Right cardiac atrium (tissue), 5 donors: Measurements from ENCODE around the gene SIGLEC9. TPM values are rescaled to one million over a fixed set of nuclear protein-coding genes. Genes with fewer than 3 reads are reported as not detected.

ENCODE experiments used
- ATAC-seq, 2 donors: fragments of 200-7000 bp; cut with Tn5 transposase; one replicate each; pipeline versions ENCODE4 v1.8.0 to v1.9.1; 2020; ENCODE audit warnings: moderate library complexity in 2 of 2, mild to moderate bottlenecking in 1 of 2
- DNase-seq, 3 donors: peaks; one replicate each; pipeline ENCODE4 v3.0.0-alpha.2; 2020
- H3K27ac ChIP-seq: one replicate; pipeline ENCODE4 v1.5.1; 2013; ENCODE audit warnings: mild to moderate bottlenecking, low read length, control low read depth, moderate library complexity
- H3K27me3 ChIP-seq: one replicate; pipeline ENCODE4 v1.6.1; 2013; ENCODE audit not compliant: control insufficient read depth, insufficient read depth
- H3K4me1 ChIP-seq: one replicate; pipeline ENCODE4 v1.6.1; 2013; ENCODE audit warnings: low read length; ENCODE audit not compliant: control insufficient read depth, insufficient read depth
- H3K4me3 ChIP-seq: one replicate; pipeline ENCODE4 v1.5.1; 2013; ENCODE audit warnings: low read length, control low read depth
- H3K9me3 ChIP-seq: one replicate; pipeline ENCODE4 v1.6.1; 2013; ENCODE audit warnings: low read length; ENCODE audit not compliant: control insufficient read depth
- WGBS: extraction: QIAGEN DNeasy Blood & Tissue Kit; methylation state at CpG from one replicate; pipeline ENCODE4 v1.1.7; 2013; 5-methylcytosine and 5-hydroxymethylcytosine counted together
- intact Hi-C, 4 donors: fragments of 100-400 bp; cut with DNase I; formaldehyde crosslinking; loops; one replicate each; pipeline versions ENCODE4 v1.11.0 to v1.14.0; 2022 to 2023
- polyA plus RNA-seq: library from polyadenylated mRNA; stranded (reverse); fragments of 200-250 nt; gene quantifications from one replicate; pipeline ENCODE4 v1.2.3, GENCODE V29; 2013
- total RNA-seq, 4 donors: library from RNA; stranded (reverse); fragmentation: NEBNext Ultra II Directional; extraction: Animal tissue kit (Norgen Biotek cat#: 25700); gene quantifications; one replicate each; pipeline ENCODE4 v1.2.1, GENCODE V29; 2021
- donor health status: healthy with polysubstance abuse.
- donor health status: DM: no; HTN: yes; CAD: no.
- donor health status: DM: no; HTN: no; CAD: no.
- donor health status: DM: no; HTN: yes; CAD: no; lungs with severe emphysema.
- donor health status: DM: yes; HTN: yes; CAD: no.

Gene SIGLEC9
- total and polyA plus RNA-seq, 5 donors: 1.2 to 6.0 (median 4.1) TPM

DNA sequence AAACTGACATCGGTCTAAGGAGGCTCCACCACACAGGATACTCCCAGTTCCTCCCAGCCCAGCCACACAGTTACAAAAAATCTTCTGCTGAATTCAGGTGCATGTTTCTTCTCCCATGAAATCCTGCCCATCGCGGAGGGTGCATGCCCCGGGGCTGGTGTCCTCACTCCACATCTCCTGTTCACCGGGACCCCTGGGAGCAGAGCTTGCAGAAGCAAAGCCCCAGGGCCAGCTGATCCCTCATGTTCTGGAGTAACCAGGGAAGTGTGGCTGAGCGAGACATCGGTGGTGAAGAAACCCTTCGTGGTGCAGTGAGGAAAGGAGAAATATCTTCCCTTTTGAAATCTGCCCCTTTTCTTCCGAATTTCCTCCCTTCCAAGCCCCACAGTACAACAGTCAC lies 904 bp upstream of the SIGLEC9 start:
- H3K4me3 ChIP-seq: no peak overlapping the region
- WGBS: 67% methylated on average over 9 of the region's 9 CpGs
- H3K4me1 ChIP-seq: no peaks in the 10 kb centered on the region
- intact Hi-C loops: no loop called here
- H3K9me3 ChIP-seq: no peaks in the 10 kb centered on the region
- no peak overlapping the region for H3K27ac ChIP-seq
- ATAC-seq (no peak), DNase-seq (peak in 1 of 3 donors; percentile 45)
- no peaks in the 10 kb centered on the region for H3K27me3 ChIP-seq

DNA sequence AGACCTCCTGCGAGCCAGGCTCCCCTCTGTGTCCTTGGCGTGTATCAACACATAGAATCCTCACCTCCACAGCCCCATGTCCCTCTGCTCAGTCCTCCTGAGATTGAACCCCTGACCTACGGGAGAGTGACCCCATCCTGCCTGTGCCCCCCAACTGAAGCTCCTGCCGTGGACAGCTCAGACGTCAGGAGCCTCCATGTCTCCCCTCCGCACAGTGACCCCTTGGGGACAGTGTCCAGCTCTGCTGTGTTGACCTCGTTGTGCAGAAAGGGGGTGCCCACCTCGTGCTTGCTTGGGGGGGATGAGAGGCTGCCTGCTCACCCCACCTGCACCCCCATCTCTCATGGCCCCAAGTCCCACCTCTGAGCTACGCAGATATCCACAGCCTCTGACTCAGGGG lies 490 bp upstream of the SIGLEC9 start:
- Histone ChIP-seq H3K27ac (no peak overlapping the region), H3K9me3 (no peaks in the 10 kb centered on the region), H3K4me1 (no peaks in the 10 kb centered on the region), H3K4me3 (no peak overlapping the region), H3K27me3 (no peaks in the 10 kb centered on the region)
- DNase-seq: peak in 1 of 3 donors; percentile 37
- intact Hi-C loops: no loop called here
- ATAC-seq: no peak
- 82% methylated on average over 9 of the region's 9 CpGs for WGBS

DNA sequence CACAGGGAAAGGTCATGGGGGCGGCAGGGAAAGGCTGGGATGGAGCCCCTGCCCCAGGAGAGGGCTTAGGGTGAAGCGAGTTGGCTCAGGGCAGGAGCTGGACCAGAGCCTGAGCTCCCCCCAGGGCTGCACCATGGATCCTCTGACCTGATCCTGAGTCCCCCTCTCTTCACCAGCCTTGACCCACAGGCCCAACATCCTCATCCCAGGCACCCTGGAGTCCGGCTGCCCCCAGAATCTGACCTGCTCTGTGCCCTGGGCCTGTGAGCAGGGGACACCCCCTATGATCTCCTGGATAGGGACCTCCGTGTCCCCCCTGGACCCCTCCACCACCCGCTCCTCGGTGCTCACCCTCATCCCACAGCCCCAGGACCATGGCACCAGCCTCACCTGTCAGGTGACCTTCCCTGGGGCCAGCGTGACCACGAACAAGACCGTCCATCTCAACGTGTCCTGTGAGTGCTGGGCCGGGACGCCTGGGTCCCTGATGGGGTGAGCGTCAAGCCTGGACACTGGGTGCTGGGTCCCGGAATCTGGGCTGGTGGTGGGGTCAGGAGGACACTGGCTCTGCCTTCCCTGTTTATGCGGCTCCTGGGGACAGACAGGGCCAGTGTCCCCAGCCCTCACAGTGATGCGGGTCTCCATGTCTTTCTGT lies 842 bp downstream of the SIGLEC9 start:
- intact Hi-C loops: no loop called here
- ATAC-seq (no peak), DNase-seq (peak in 1 of 3 donors; percentile 36)
- Histone ChIP-seq H3K4me1 (peaks cover 3% of the 10 kb centered on the region), H3K9me3 (no peaks in the 10 kb centered on the region), H3K4me3 (no peak overlapping the region), H3K27ac (no peak overlapping the region), H3K27me3 (no peaks in the 10 kb centered on the region)
- WGBS: 90% methylated on average over 16 of the region's 16 CpGs

DNA sequence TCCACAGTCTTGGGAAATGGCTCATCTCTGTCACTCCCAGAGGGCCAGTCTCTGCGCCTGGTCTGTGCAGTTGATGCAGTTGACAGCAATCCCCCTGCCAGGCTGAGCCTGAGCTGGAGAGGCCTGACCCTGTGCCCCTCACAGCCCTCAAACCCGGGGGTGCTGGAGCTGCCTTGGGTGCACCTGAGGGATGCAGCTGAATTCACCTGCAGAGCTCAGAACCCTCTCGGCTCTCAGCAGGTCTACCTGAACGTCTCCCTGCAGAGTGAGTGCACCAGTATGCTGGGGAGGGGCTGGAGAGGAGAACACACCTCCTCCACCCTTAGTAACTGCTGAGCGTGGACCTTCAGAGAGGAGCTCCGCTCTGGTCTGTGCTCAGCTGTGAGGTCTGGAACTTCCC lies 2.3 kb downstream of the SIGLEC9 start:
- peaks cover 3% of the 10 kb centered on the region for H3K4me1 ChIP-seq
- no peak overlapping the region for H3K4me3 ChIP-seq
- WGBS: 70% methylated on average over 6 of the region's 6 CpGs
- peak overlapping the region; percentile 28 for H3K27ac ChIP-seq
- H3K27me3 ChIP-seq: no peaks in the 10 kb centered on the region
- intact Hi-C loops: no loop called here
- no peaks in the 10 kb centered on the region for H3K9me3 ChIP-seq
- ATAC-seq: no peak
- peak in 1 of 3 donors; percentile 14 for DNase-seq

DNA sequence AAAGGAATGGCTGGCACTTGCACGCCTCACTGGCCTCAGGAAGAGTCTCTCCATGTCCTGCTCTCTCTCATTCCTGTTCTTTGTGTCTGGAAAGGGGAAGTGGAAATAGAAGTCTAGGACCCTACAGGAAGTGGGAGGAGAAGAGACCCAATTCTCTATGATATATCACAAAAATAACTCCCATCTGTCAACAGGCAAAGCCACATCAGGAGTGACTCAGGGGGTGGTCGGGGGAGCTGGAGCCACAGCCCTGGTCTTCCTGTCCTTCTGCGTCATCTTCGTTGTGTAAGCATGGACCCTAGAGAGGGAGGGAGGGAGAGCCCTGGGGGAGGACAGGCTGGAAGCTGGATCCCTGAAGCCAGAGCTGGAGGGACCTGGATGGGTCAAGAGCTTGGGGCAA lies 3.0 kb downstream of the SIGLEC9 start:
- Histone ChIP-seq H3K4me1 (peaks cover 3% of the 10 kb centered on the region), H3K9me3 (no peaks in the 10 kb centered on the region), H3K4me3 (no peak overlapping the region), H3K27ac (no peak overlapping the region), H3K27me3 (no peaks in the 10 kb centered on the region)
- intact Hi-C loops: no loop called here
- peak in 2 of 3 donors; percentile 48 to 66 for DNase-seq
- WGBS: 36% methylated on average over 4 of the region's 4 CpGs
- ATAC-seq: peak in 1 of 2 donors; percentile 34

GRCh38 chr19:51128227-51128626 lies 3.5 kb downstream of the SIGLEC9 start:
- Histone ChIP-seq H3K27me3 (no peaks in the 10 kb centered on the region), H3K4me3 (no peak overlapping the region), H3K27ac (no peak overlapping the region), H3K9me3 (no peaks in the 10 kb centered on the region), H3K4me1 (peaks cover 3% of the 10 kb centered on the region)
- DNase-seq (peak in 1 of 3 donors; percentile 33), ATAC-seq (no peak)
- intact Hi-C loops: no loop called here
- WGBS: 82% methylated on average over 7 of the region's 7 CpGs

DNA sequence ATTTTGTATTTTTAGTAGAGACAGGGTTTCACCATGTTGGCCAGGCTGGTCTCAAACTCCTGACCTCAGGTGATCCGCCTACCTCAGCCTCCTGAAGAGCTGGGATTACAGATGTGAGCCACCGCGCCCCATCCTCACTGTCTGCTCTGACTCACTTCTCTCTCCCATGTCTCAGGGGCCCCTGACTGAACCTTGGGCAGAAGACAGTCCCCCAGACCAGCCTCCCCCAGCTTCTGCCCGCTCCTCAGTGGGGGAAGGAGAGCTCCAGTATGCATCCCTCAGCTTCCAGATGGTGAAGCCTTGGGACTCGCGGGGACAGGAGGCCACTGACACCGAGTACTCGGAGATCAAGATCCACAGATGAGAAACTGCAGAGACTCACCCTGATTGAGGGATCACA lies 5.0 kb downstream of the SIGLEC9 start:
- Histone ChIP-seq H3K27me3 (no peaks in the 10 kb centered on the region), H3K4me1 (peaks cover 3% of the 10 kb centered on the region), H3K9me3 (no peaks in the 10 kb centered on the region), H3K4me3 (no peak overlapping the region), H3K27ac (no peak overlapping the region)
- WGBS: 87% methylated on average over 8 of the region's 8 CpGs
- ATAC-seq (no peak), DNase-seq (no peak)
- intact Hi-C loops: no loop called here

- DNase-seq (peak; percentile 69 to 87 (median 78)), ATAC-seq (peak; percentile 76 to 89)
- 28% methylated on average over 24 of the region's 24 CpGs for WGBS
- intact Hi-C loops: no loop called here
- H3K4me1 ChIP-seq: peaks cover 3% of the 10 kb centered on the region
- no peaks in the 10 kb centered on the region for H3K27me3 ChIP-seq
- H3K9me3 ChIP-seq: no peaks in the 10 kb centered on the region
- no peak overlapping the region for H3K4me3 ChIP-seq
- peak overlapping the region; percentile 34 for H3K27ac ChIP-seq
Observed at GRCh38 chr19:51131780-51132680, 7.3 kb downstream of the SIGLEC9 start.

DNA sequence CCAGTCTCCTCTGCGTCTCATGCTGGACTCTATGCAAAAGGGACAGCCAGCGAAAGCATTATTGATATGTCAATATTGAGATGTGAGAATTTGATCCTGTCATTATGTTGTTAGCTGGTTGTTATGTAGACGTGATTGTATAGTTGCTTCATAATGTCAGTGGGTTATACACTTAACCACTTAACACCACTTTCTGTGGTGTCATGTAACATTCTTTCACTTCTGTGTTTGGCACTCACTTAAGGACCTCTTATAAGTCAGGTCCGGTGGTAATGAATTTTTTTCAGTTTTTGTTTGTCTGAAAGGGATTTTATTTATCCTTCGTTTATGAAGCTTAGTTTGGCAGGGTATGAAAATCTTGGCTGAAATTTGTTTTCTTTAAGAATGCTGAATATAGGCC lies 10.3 kb downstream of the SIGLEC9 start:
- Histone ChIP-seq H3K27ac (no peak overlapping the region), H3K4me1 (peaks cover 3% of the 10 kb centered on the region), H3K4me3 (no peak overlapping the region), H3K27me3 (no peaks in the 10 kb centered on the region), H3K9me3 (no peaks in the 10 kb centered on the region)
- DNase-seq: no peak
- ATAC-seq: no peak
- WGBS: 76% methylated on average over 5 of the region's 5 CpGs
- intact Hi-C loops: no loop called here

DNA sequence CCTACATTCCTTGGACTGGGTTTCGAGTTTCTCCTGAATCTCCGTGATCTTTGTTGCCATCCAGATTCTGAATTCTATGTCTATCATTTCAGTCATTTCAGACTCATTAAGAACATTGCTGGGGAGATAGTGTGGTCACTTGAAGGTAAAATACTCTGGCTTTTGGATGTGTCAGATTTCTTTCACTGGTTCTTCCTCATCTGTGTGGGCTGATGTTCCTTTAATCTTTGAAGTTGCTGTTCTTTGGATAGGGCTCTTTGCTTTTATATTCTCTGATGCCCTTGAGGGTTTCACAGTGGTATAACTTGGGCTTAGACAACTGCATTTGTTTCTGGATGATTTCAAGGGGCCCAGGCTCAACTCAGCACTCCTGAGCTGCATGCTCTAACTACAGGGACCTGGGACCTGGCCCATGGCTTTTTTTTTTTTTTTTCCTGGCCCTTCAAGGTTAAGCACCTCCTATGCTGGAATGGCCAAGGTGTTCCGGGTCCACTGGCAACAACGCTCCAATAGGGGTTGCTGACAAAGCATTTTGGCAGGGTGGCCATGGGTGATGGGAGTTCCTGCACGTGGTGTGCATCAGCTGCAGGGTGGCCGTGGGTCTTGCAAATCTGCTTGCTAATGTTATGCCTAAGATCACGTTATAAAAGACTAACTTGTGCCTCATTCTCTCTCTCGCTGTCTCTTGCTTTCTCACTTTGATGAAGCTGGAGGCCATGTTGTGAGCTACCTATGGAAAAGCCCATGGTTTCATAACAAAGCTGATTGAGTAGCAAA lies 11.5 kb downstream of the SIGLEC9 start:
- H3K4me1 ChIP-seq: no peaks in the 10 kb centered on the region
- H3K9me3 ChIP-seq: no peaks in the 10 kb centered on the region
- 81% methylated on average over 8 of the region's 8 CpGs for WGBS
- intact Hi-C loops: no loop called here
- H3K27ac ChIP-seq: no peak overlapping the region
- H3K4me3 ChIP-seq: no peak overlapping the region
- ATAC-seq (no peak), DNase-seq (no peak)
- H3K27me3 ChIP-seq: no peaks in the 10 kb centered on the region
